ENCODE results near the gene CARD9. TPM values are rescaled to one million over a fixed set of nuclear protein-coding genes. Genes with fewer than 3 reads are reported as not detected.

CARD9 gene
- total RNA-seq, 2 donors from 2014 or later: 0.78 to 1.3 TPM

DNA sequence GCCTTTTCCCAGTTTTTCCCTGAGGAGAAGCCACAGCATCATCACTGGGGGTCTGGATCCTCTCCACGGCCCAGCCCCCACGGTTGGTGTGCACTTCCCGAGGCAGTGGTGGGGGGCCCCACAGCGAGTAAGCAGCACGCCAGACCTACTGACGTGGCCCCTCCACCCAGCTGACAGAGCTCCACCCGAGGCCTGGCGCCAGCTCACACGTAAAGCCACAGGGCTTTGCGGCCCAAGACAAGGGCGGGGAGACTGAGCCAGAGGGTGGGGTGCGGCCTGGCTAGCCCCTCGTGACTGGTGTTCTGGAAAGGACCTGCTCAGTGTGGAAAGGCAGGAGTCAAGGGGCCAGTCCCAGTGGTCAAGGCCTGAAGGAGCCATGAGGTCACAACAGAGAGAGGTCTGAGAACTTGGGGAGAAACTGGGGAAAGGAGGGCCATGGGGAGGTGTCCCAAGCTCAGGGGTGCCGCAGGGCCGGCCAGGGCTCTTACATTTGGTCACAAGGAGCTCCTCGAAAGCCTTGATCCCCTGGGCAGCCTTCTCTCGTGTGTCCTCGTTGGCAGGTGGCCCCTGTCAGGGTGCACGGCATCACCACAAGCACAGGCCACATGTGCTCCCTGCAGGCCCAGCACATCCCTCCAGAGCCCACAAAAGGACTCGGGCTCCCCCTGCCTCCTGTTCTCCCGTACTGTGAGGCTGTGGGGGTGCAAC, 21.0 kb upstream of the CARD9 start:
- Histone ChIP-seq H3K9me3 (no peaks in the 10 kb centered on the region), H3K4me1 (peaks cover 18% of the 10 kb centered on the region), H3K27ac (no peak overlapping the region), H3K27me3 (no peaks in the 10 kb centered on the region), H3K4me3 (no peak overlapping the region), H3K36me3 (replicated peaks in 1 of 2; ENCODE audit: insufficient read depth in 1 of 2, low read depth in 2 of 2) (peaks cover 0 to 36% of the 10 kb centered on the region in 2 donors)
- TF ChIP-seq CTCF (IDR thresholded peaks at IDR 0.05) (no peak), POLR2A (IDR thresholded peaks at IDR 0.05) (no peak)
- DNase-seq (no peak), ATAC-seq (no peak)
- intact Hi-C loops (cut with DNase I): no loop called here
- WGBS, 2 donors: 93 to 97% methylated on average over 11 to 19 of the region's 21 CpGs

GRCh38 chr9:136393531-136393930, 20.1 kb upstream of the CARD9 start:
- no peak for TF ChIP-seq POLR2A (IDR thresholded peaks at IDR 0.05)
- TF ChIP-seq CTCF (IDR thresholded peaks at IDR 0.05): no peak
- 87 to 91% methylated on average over 10 to 17 of the region's 17 CpGs for WGBS, 2 donors
- Histone ChIP-seq H3K36me3 (replicated peaks in 1 of 2; ENCODE audit: insufficient read depth in 1 of 2, low read depth in 2 of 2) (peaks cover 0 to 36% of the 10 kb centered on the region in 2 donors), H3K27ac (no peak overlapping the region), H3K27me3 (no peaks in the 10 kb centered on the region), H3K4me3 (no peak overlapping the region), H3K4me1 (peaks cover 9% of the 10 kb centered on the region), H3K9me3 (no peaks in the 10 kb centered on the region)
- intact Hi-C loops (cut with DNase I): no loop called here
- ATAC-seq (no peak), DNase-seq (no peak)

- Histone ChIP-seq H3K4me3 (no peak overlapping the region), H3K36me3 (replicated peaks in 1 of 2; ENCODE audit: insufficient read depth in 1 of 2, low read depth in 2 of 2) (peaks cover 0 to 40% of the 10 kb centered on the region in 2 donors), H3K27me3 (no peaks in the 10 kb centered on the region), H3K9me3 (no peaks in the 10 kb centered on the region), H3K4me1 (peaks cover 1% of the 10 kb centered on the region), H3K27ac (no peak overlapping the region)
- TF ChIP-seq CTCF (IDR thresholded peaks at IDR 0.05) (no peak), POLR2A (IDR thresholded peaks at IDR 0.05) (no peak)
- intact Hi-C loops (cut with DNase I): no loop called here
- DNase-seq (no peak), ATAC-seq (no peak)
- WGBS, 2 donors: 86 to 90% methylated on average over 2 to 19 of the region's 21 CpGs
These were observed 19.3 kb upstream of the CARD9 start for GRCh38 chr9:136392538-136393449.

- no peak overlapping the region for H3K4me3 ChIP-seq
- no peaks in the 10 kb centered on the region for H3K4me1 ChIP-seq
- TF ChIP-seq POLR2A (IDR thresholded peaks at IDR 0.05) (no peak), CTCF (IDR thresholded peaks at IDR 0.05) (no peak)
- DNase-seq (peak in 1 of 4 donors; percentile 9), ATAC-seq (no peak)
- intact Hi-C loops (cut with DNase I): no loop called here
- 84 to 91% methylated on average over 13 to 28 of the region's 28 CpGs for WGBS, 2 donors
- H3K27ac ChIP-seq: no peak overlapping the region
- no peaks in the 10 kb centered on the region for H3K27me3 ChIP-seq
- H3K36me3 ChIP-seq (replicated peaks in 1 of 2; ENCODE audit: insufficient read depth in 1 of 2, low read depth in 2 of 2): peaks cover 0 to 41% of the 10 kb centered on the region in 2 donors
- H3K9me3 ChIP-seq: no peaks in the 10 kb centered on the region
These were observed 18.5 kb upstream of the CARD9 start for GRCh38 chr9:136391737-136392537.
